Midbrain (tissue), 1 donor: Measurements from ENCODE around the gene KDM6A.
"Not testable (repeated sequence)": the region's sequence is repeated elsewhere in the genome, so short reads cannot be mapped to it uniquely, and the experiment has no call there.

Experiments used
- DNase-seq: peaks from one replicate; lab custom pipeline; 2025; lab: John Stamatoyannopoulos, UW

Gene KDM6A

DNA sequence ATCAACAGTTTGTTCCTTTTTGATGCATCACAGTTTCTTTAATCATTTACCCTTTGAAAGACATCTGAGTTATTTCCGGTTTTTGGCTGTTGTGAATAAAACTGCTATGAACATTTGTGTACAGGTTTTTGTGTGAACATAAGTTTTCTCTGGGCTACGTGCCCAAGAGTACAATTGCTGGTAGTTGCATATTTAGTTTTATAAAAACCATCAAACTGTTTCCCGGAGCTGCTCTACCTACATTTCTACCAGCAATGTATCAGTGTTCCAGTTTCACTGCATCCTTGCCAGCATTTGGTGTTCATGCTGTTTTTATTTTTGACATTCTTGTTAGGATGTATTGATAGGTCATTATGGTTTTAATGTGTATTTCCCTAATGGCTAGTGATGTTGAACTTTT, 17.3 kb downstream of the KDM6A start:
- DNase-seq = no peak

DNA sequence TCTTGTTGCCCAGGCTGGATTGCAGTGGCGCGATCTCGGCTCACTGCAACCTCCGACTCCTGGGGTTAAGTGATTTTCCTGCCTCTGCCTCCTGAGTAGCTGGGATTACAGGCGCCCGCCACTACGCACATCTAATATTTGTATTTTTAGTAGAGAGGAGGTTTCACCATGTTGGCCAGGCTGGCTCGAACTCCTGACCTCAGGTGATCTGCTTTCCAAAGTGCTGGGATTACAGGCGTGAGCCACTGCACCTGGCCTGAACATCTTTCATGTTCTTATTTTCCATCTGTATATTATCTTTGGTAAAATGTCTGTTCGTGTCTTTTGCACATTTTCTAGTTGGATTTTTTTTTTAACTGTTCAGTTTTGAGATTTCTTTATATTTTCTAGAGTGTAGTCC, 17.7 kb downstream of the KDM6A start:
- DNase-seq = not testable (repeated sequence)

DNA sequence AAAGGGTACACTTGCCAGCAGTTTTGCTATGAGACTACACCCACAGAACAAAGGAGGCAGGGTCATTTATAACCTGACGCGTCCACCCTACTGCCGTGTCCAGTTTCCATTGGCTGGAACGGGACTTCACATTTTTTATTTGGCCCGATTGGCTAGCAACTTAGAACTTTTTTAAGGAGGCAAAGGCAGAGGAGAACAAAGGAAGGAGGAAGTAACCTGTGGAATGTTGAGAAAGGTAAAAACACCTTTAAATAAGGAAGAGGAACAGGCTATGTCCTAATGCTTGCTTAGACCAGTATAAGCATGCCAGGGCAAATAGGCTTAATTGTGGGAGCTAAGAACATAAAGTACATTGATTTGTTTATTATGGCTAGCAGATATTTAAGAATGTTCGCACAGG, 18.7 kb downstream of the KDM6A start:
- no peak for DNase-seq

DNA sequence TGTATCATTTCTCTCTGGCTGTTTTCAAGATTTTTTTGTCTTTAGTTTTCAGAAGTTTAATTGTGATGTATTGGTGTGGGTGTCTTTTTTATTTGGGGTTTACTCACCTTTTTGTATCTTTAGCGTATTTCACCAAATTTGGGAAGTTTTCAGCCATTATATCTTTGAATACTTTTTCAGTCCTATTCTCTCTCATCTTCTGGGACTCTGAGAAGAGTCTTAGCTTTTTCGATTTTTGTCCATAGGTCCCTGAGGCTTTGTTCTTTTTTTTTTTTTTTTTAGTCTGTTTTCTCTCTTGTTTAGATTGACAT, 23.8 kb downstream of the KDM6A start:
- no peak for DNase-seq

DNA sequence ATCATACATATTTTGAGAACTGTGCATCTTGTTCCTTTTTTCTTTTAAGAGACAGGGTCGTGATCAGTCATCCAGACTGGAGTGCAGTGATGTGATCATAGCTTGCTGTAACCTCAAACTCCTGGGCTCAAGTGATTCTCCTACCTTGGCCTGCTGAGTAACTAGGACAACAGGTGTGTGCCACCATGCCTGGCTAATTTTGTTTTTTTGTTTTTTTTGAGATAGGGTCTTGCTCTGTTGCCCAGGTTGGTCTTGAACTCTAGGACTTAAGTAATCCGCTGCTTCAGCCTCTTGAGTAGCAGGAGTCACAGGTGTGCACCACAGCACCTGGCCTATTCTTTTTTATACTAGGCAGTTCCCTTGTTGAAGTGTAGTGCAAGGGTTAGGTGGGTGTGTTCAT, 24.6 kb downstream of the KDM6A start:
- no peak for DNase-seq

DNA sequence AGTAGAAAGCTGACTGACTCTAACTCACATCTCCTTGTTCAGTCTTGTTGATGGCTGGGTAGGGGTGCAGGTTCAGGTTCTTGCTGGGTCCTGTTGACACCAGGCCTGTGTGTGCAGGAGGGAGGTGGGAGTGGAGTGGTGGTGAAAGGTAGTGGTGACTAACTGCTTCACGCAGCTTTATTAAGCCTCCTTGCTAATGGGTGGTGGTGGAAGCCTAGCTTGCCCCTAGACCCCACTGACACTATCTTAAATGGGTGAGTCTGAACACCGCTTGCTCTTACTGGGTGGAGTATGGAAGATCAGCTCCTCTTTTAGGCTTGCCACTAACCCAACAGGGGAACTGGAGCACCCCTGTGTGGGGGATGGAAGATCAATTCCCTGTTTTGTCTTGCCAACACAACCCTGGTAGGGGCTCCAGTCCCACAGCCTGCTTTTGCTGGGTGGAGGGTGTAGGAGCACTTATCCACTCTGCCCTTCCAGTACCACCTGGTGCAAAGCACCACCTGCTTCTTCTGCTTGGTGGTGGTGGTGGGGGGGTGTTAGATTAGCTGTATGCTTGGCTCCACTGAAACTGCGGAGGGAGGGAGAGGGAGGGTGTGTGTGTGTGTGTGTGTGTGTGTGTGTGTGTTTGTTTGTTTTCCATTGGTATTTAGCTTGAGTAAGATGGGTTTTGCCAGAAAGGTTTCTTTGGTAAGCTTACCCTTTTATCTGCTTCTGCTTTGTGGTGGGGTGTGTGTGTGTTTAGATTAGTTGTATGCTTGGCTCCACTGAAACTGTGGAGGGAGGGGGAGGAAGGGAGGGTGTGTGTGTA, 25.6 kb downstream of the KDM6A start:
- no peak for DNase-seq

DNA sequence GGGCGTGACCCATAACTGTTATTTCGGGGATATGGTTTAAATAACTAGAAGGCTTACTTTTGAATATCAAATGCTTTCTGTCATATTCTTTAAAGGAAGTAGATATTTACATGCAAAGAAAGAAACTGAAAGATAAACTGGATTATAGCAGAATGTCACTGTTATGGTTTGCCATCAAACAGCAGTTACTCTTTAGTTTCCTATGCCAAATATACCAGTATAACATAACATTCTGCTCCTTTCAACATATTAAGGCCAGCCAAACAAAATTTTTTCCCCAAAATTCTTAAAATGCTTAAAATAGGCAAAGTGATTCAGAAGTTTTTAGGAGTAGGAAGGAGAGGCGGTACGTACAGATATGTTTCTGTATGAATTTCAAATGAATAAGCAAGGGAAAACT, 27.0 kb downstream of the KDM6A start:
- DNase-seq = no peak

DNA sequence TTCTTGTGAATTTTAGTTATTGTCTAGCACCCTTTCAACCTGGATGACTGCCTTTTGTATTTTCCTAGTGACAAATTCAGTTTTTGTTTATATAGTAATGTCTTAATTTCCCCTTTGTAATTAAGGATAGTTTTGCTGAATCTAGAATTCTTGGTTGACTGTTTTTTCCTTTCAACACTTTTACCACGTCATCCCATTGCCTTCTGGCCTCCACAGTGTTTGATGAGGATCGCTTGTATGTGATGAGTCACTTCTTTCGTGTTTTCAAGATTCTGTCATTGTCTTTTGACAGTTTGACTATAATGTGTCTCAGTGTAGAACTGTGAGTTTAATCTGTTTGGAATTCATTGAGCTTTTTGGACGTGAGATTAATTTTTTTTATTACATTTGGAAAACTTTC, 30.1 kb downstream of the KDM6A start:
- DNase-seq = no peak

DNA sequence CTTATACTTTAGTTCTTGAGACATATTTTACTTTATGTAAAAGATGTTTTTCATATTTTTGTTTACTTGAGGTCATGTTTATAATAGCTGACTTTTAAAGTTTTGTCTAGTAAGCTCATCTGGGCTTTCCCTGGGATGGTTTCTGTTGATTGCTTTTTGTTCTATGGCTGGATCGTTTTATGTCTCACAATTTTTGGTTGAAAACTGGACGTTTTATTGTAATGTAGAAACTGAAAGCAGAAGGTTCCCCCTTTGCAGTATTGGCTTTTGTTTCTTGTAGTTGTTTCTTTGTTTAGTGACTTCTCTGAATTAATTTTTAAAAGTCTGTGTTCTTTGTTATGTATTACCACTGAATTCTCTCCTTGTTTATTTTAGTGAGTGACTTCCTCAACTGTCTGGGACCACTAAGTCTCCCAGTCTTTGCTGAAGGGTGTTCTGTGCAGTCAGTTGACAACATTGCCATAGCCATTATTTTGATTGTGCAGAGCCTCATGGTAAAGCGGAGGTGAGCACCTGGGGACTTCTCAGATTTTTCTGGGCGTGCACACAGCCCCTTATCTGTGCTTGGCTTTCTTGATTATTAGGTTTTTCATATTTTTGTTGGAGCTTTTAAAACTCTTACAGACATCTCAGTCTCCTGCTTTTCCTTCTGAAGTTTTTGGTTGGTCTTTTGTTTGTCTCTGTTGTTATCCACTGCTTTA, 31.0 kb downstream of the KDM6A start:
- no peak for DNase-seq

DNA sequence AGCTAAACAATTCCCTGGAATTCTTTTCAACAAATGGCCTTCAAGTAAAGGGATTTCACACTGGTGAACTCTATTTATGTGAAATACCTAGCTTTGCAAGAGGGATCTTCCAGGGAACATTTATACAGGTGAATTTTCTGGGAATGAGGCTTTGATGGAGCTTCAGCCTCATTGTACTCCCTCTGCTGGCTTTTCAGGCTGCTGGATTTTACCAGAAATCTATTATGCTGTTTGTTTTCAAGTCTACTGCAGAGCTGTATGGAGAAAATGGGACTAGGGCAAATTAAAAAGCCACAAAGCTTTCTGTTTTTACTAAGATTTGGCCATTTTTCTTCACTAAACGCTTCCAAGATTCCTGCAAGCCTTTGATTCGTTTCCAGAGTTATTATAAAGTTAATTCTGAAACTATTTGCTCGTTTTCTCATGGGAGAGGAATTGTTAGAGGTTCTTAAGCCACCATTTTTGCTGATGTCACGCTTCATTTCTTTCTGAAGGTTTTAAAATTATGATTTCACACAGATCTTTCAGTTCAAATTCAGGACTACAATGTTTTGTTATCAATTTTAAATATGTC, 31.6 kb downstream of the KDM6A start:
- peak; percentile 31 for DNase-seq

DNA sequence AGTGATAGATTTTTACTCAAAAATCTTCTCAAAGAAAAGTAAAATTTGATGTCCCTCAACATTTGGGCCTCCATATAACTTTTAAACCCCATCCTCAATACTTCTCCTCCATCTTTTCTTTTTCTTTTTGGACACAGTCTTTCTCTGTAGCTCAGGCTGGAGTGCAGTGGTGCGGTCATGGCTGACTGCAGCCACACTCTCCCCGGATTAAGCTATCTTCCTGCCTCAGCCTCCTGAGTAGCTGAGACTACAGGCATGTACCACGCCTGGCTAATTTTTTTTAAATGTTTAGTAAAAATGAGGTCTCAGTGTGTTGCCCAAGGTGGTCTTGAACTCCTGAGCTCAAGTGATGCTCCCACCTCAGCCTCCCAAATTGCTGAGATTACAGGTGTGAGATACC, 33.1 kb downstream of the KDM6A start:
- no peak for DNase-seq

DNA sequence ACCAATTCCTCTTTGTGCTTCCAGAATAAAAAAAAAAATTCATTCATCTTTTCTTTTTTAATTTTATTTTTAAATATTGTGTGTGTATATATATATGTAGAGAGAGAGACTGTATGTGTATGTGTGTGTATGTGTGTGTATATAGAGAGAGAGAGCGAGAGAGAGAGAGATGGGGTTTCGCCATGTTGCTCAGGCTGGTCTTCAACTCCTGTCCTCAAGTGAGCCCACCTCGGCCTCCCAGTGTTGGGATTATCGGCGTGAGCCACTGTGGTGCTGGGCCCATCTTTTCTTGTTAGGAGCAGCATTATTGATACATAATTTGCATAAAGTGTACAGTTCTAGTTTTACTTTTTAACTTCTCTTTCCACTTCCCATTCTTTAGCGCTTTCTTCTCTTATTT, 33.6 kb downstream of the KDM6A start:
- DNase-seq = no peak

DNA sequence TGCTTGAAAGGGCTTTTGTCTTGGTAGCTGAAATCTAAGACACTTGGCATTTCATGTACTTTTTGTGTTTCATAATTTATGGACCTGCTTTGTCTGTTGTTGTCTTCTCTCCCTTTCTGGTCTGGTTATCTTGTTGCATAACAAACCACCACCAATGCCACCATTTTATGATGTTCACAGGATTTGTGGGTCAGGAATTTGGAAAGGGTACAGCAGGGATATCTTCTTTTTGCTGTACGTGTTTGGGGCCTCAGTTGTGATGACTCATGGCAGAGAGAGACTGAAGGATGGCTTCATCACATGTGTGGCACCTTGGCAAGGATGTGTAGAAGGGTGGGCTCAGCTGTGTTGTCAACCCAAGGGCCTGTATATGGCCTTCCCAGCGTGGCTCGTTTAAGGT, 35.2 kb downstream of the KDM6A start:
- DNase-seq = no peak

DNA sequence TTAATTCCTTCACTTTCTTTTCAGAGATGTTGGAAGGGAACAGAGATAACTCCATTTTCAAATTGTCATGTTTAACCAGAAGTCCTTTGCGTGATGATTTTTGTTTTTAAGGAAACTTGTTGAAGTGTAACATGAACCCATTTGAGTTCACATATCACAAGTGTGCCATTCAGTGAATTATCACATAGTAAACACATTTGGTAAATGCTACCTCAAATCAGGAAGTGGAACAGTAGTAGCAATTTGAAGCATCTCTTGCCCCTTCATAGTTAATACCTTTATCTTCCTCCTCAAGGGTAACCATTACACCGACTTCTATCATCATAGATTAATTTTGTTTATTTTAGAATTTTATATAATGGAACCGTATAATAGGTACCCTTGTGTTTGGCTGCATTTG, 35.8 kb downstream of the KDM6A start:
- DNase-seq = no peak

DNA sequence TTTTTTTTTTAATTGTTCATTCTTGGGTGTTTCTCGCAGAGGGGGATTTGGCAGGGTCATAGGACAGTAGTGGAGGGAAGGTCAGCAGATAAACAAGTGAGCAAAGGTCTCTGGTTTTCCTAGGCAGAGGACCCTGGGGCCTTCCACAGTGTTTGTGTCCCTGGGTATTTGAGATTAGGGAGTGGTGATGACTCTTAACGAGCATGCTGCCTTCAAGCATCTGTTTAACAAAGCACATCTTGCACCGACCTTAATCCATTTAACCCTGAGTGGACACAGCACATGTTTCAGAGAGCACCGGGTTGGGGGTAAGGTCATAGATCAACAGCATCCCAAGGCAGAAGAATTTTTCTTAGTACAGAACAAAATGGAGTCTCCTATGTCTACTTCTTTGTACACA, 37.5 kb downstream of the KDM6A start:
- DNase-seq = not testable (repeated sequence)

DNA sequence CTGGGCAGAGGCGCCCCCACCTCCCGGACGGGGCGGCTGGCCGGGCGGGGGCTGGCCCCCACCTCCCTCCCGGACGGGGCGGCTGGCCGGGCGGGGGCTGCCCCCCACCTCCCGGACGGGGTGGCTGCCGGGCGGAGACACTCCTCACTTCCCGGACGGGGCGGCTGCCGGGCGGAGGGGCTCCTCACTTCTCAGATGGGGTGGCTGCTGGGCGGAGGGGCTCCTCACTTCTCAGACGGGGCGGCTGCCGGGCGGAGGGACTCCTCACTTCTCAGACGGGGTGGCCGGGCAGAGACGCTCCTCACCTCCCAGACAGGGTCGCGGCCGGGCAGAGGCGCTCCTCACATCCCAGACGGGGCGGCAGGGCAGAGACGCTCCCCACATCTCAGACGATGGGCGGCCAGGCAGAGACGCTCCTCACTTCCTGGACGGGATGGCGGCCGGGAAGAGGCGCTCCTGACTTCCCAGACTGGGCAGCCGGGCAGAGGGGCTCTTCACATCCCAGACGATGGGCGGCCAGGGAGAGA, 38.1 kb downstream of the KDM6A start:
- DNase-seq = not testable (repeated sequence)

DNA sequence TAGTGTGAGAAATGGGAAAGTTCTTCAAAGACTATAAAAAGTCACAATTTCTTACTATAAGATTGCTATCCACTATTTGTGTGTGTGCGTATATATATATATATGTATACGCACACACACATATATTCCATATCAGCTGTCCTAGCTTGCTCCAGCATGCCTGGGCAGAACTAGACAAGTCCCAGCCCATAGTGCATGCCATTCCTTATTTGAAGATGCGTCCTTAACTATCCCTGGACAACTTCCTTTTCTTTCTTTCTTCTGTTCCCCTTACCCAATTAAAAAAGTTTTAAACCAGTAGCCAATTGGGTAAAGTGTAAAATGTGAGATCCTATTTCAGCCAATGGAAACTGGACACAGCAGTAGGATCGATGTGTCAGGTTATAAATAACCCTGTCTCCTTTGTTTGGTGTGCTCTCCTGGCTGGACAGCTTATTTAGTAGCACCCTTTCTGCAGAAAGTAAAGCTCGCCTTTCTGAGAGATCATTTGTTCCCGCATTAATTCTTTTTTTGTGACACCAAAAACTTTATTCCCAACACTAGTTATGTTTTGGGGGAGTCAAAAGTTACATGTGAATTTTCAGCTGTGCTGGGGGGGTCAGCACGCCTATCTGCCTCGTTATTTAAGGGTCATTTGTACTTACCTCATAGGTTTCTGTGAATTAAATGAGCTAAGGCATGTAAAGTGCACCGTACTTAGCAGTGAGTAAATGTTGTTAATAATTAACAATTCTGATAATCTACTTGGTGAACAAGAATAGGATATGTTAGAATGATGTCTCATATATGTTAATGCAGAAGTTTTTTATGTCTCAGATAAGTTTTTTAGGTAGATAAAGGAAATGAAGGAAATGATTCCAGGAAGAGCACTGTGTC, 40.9 kb downstream of the KDM6A start:
- DNase-seq = no peak

DNA sequence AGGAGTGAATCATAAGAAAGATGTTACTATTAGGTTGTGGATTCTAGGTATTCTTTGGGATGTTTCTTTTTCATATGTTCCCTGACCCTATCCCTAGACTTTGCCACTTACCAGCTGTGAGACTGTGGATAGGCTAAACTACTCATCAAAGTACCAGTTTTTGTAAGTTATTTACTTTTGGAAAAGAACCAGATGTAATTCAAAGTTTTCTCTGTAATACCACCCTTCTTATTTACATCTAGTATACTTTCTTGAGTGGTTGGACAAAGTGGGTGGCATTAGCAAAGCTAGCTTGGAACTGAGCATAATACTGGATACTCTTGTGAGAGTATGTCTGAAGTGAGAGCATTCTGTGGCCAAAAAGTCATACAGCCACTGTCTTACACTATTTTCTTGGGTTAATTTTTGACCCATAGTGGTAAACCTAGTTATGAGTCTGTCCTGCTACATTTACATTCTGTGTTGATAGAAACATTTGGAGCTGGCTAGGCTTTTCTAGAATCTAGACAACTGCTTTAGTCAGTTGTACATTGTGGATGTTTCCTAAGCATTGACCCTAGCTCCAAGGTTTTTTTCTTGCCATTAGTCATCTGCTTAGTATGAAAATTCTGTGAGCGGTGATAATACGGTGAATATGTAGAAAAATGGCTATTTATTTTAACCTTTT, 41.7 kb downstream of the KDM6A start:
- DNase-seq = no peak

DNA sequence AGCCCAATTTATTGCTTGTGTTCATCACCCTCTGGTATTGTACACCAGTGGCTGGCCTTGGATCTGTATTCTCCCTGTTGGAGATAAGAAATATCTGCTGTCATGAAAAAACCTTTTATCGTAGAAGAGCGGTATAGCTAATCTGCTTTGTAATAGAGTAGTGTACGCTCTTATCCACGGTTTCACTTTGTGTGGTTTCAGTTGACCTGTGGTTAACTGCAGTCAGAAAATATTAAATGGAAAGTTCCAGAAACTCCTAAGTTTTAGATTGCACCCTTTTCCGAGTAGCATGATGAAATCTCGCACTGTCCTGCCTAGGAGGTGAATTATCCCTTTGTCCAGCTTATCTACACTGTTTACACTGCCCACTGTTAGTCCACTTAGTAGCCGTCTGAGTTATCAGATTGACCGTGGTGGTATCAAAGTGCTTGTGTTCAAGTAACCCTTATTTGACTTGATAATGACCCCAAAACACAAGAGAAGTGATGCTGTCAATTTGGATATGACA, 42.4 kb downstream of the KDM6A start:
- DNase-seq = no peak

DNA sequence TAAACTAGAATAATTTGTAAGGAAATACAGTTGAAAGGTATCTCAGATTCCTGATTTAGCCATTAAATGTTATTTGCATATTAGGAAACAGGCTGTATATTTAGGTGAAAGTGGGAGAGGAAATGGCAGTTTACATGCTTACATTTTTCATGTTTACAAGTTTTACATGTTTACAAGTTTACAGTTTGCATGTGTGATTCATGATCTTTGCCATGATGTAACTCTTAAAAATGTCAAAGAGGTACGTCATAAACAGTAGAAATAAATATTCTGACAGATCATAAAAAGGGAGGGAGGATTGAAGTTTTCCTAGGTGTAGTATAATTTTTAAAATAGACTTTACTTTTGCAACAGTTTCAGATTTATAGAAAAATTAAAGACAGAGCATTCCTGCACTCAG, 45.7 kb downstream of the KDM6A start:
- no peak for DNase-seq

DNA sequence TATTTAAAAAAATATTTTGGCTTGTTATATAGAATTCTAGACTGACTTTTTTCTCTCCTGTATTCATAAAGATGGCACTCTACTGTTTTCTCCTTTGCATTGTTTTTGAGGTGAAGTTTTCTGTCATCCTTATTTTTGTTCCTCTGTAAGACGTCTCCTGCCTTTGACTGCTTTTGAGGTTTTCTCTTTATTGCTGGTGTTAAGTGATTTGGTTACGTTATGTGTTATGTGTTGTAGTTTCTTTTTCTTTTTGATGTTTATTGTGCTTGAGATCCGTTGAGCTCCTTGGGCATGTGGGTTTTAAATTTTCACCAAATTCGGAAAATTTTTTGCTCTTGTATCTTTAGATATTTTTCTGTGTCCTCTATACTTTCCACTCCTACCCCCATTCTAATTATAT, 50.0 kb downstream of the KDM6A start:
- DNase-seq = no peak

DNA sequence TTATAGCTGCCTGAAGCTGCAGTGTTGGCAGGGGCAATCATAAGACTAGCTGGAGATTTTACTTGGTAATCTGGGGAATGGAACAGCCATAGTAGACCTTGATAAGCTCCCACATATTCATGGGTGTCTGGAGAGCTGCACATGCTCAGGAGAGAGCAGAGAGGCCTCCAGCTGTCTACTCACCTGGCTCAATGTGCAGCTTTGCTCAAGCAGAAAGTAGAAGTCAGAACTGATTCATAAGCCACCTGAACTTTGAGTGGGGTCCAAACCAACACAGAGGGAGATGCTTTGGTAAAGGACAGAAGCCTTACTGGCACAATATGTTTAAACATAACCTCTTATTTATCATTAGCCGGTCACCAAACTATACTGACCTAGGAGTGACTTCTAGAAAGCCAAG, 54.4 kb downstream of the KDM6A start:
- DNase-seq = no peak
